SKM-1 treated with dmso at 0.1 percent for 144 hours (cell line): ENCODE results near the gene LRRC38.
"Not testable (repeated sequence)": the region's sequence is repeated elsewhere in the genome, so short reads cannot be mapped to it uniquely, and the experiment has no call there.

Experiments
- DNase-seq: peaks from one replicate; lab custom pipeline; 2025; ENCODE audit not compliant: unreplicated experiment; lab: John Stamatoyannopoulos, UW

LRRC38 gene, protein sequence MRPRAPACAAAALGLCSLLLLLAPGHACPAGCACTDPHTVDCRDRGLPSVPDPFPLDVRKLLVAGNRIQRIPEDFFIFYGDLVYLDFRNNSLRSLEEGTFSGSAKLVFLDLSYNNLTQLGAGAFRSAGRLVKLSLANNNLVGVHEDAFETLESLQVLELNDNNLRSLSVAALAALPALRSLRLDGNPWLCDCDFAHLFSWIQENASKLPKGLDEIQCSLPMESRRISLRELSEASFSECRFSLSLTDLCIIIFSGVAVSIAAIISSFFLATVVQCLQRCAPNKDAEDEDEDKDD

DNA sequence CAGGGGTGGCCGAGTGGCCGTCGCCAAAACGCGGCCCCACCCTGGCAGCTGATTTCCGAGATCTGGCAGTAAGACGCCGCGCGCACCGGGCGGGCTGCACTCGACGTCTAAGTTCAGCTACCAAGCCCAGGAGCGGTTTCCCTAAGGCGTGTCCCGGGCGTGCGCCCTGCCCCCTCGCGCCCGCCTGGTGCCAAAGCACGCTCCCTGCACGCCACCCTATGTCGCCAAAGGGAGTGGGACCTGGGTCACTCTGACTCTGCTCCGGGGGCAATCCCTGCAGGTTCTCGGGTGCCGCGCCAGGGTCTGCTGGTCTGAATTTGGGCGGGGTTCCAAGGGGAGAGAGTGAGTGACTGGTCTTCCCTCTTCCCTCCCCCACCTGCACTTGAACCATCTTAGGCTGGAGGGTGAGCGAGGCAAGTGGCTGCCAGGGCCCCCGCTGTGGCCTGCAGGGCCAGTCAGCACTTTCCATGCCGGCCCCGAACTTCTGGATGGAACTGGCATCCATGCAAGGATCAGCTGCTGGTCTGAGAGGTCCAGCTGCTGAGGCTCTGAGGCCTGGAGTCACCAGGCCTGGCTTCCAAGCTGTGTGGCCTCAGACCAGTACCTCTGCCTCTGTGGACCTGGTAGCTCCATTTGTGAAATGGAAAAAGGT lies at the start of gene LRRC38:
Gene LRRC38 (minus strand): TSS at position 109 of the 652 bp plus-strand sequence. CDS start 410 bp downstream, outside the sequence.
- no peak for DNase-seq

DNA sequence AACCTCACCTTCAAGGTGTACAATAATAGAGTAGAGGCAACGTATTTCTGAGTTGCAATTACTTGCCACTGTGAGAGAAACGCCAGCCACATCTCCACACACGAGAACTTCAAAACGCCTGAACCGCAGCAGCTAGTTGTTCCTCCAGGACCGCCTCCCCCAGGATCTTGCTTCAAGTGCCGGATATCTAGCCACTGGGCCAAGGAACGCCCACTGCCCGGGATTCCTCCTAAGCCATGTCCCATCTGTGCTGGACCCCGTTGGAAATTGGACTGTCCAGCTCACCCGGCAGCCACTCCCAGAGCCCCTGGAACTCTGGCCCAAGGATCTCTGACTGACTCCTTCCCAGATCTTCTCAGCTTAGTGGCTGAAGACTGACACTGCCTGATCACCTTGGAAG lies 49.2 kb upstream of the LRRC38 start:
- not testable (repeated sequence) for DNase-seq

DNA sequence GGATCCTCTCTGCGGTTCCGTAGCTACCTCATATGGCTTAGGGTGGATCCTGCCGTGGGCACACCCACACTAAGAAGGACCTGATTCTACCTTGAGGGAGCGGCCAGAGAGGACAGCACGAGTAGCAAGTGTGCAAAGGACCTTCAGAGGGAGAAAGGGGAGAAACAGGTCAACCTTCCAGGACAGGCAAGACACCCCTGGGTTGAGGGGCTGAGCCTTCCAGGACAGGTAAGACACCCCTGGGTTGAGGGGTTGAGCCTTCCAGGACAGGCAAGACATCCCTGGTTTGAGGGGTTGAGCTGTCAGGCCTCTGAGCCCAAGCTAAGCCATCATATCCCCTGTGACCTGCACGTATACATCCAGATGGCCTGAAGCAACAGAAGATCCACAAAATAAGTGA lies 46.7 kb upstream of the LRRC38 start:
- DNase-seq = no peak

DNA sequence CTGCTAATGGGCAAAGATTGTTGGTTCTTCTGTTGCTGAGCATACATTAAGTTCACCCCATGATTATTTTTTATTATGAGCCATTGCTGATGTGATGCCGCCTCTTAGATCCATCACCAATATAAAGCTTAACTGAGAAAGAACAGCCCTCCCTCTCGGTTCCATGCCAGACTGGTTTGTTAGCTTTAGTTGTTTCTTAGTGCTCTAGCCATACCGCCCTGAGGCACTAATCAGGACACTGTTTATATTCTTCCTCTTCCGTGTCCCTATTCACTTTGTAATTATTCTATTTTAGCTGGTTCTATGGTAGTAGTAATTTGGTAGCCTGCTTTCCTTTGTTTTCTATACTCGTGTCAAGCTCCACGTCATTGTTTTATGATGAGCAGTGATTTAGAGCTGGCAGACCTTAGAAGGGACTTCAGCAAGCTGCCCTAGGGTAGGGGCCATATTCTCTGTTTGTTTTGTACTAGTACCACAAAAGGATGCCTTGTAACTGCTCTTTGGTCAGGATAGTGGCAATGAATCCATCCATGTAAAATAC lies 42.5 kb upstream of the LRRC38 start:
- DNase-seq = no peak

DNA sequence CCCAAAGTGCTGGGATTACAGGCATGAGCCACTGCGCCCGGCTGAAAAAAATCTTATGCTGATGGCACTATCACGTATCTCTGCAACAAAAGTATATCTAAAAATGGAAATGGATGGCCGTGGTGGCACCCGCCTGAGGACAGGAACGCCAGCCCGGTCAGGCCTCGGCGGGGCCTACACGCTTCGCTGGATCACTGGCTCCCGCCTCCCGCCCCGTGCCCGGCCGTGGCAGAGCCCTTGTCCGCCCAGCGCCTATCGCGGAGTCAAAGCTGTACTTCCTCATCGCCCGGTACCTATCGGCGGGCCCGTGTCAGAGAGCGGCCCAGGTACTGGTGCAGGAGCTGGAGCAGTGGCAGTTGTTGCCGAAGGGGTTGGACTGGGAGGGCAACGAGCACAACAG lies 41.0 kb upstream of the LRRC38 start:
- no peak for DNase-seq

DNA sequence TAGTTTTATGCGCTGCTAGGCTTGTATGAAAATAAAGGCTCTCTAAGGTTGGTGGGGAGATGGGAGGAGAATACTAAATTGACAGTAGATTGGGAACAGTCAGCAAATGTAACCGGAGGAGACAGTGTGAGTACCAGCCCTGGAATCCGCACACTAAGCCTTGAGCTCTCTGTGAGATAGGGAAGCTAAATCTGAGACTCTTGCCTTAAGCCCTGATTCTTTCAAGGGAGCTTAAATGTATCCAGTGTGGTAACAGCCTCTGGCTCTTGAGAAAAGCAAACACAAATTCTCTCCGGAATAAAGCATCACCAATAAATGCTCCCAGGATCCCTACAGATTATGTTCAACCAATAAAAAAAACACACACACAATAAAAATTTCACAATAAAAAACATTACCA lies 36.9 kb upstream of the LRRC38 start:
- no peak for DNase-seq

DNA sequence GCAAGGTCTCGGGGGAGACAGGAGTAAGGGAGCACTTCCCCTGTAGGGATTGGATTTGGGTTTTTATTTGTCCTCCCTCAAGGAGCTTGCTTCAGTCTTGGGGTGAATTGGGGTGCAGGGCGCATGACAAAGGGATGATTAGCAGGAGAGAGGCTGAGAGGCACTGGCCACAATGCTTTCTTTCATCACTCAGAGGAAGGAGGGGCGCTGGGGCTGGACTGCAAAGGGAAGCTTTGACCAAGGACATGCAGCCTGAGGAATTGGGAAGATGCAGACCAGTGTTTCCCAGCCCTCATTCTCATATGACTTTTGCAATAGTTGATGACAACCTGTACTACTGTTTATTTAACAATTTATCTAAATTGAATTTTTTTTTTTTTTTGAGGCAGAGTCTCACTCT lies 35.7 kb upstream of the LRRC38 start:
- no peak for DNase-seq

DNA sequence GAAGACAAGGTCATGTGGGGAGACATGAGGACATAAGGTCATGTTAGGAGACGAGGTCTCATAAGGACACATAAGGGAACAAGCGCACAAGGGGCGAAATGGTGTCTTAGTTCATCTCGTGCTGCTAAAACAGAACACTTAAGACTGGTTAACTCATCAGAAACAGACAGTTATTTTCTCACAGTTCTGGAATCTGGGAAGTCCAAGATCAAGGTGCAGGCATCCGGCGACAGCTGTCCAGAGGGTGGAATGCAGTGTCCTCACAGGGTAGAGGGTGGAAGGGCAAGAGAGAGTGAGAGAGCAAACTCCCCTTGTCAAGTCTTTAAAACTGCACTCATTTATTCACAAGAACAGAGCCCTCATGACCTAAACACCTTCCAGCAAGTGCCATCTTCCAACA lies 35.2 kb upstream of the LRRC38 start:
- no peak for DNase-seq

DNA sequence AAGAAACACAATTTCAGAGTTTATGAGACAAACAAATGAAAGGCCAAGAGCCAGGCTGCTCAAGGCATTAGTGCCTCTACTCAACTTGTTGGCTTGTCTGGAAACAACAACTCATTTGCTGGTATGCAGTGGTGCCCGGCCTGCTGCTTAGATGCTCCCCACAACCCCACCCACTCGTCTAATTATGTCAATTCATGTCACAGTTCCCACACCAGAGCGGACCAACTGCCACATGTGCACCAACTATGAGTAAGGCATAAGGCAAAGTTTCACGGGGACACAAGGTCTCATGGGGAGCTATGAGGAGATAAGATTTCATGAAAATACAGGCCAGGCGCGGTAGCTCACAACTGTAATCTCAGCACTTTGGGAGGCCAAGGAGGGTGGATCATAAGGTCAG lies 34.5 kb upstream of the LRRC38 start:
- DNase-seq = no peak

DNA sequence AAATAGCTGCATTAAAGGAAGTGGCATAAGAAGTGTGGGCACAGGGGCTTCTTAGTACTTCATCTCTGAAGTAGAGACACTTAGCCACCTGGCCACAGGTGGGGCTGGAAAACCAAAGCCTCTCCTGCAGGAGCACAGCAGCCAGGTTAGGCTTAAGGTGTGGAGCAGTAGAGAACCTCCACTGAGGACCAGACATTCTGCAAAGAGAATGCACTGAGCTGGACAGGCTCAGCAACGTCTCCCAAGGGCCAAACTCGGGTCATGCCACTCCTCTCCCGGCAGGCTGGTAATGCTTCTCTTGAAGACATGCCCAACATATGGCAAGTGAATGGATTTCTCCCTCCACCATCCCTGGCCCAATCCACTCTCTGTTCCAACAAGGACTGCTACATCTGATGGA lies 33.0 kb upstream of the LRRC38 start:
- DNase-seq = no peak

DNA sequence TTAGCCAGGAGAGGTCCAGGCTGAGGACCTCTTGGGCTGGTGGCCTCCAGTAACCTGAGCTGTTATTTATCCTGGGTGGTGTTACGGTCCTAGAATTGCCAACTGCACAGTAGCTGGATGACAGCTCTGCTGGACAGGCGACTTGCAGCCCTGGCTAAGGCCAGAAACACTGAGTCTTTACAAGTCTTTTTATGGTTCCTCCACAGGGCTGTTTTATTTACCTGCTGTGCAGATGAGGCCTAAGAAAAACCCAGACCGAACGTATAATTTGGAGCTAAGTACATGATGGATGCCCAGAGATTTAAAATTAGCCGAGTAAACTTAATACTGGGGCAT lies 30.4 kb upstream of the LRRC38 start:
- DNase-seq = no peak

DNA sequence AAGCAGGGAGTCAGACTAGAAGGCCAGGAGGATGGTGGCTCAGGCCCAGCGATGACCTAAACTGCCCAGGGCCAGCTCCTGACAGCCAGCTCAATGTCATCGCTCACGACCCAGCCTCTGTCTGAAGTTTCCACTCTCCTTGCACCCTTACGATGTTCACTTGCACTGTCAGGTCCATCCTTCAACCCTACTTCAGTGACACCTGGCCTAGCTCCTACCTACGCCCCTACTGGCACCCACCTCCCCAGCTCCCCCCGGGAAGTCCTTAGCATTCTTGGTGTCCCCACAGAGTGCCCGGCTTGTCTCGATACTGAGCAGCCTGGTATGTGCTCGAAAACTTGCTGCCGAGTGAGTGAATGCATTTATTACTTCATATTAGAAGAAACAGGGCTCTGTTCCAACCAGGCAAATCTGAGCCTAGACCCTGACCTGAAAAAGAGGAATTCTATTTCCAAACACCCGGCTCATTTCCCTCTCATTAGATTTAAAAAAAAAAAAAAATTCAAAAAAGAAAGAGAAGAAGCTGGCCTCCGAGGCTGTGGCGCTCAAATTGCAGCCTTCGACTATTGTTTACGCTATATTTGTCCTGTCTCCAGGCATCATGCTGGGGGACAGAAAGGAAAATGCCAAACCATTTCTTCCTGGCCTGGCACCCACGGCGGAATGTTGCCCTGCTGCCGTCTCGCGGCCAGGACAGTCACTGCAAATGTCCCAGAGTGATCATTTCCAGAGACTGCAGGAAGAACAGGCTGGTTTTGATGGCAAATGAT lies 29.8 kb upstream of the LRRC38 start:
- no peak for DNase-seq

DNA sequence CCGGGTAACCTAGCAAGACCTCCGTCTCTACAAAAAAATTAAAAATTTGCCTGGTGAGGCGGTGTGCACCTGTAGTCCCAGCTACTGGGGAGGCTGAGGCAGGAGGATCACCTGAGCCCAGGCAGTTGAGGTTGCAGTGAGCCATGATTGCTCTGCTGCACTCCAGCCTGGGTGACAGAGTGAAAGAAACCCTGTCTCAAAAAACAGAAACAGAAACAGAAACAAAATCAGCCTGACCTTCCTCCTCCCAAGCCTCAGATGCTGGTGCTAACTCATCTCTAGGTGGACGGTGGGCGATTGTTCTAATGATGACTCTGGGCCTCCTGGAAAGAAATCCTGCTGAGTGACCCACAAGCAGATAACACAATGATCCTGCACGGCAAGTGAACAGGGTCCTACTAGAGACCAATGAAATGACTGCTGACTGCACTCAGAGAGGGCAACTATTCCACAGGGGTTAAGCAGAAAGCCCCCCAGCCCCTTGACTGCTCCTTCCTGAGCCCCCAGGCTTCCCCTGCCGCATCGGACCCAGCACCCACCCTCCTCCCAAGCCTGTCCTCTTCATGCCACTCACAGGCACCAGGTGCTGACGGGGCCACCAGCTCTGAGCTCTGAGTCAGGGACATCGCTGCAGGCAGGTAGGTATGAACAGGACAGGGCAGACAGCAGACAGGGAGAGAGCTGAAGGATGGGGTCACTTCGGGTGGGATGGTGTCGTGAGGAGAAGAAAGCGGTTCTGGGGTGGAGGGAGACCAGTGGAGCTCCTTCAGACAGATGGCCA lies 27.8 kb upstream of the LRRC38 start:
- DNase-seq = no peak

DNA sequence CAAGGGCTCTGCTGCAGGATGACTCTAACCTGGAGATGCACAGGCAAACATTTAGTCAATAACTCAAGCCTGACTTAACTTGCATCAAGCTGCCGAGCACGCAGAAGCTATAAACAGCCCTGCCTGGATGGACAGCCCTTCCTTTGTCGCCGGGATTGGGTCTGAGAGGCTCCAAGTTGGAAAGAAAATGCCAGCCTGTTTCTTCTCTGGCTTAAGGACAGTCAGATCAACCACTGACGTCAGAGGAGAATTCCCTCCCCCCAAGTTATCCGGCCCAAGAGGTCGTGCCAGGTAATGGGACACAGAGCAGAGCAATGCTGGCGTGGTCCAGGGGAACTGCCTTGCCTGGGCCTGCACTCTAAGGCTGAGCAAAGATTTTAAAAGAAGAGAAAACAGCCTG lies 27.1 kb upstream of the LRRC38 start:
- DNase-seq = no peak

DNA sequence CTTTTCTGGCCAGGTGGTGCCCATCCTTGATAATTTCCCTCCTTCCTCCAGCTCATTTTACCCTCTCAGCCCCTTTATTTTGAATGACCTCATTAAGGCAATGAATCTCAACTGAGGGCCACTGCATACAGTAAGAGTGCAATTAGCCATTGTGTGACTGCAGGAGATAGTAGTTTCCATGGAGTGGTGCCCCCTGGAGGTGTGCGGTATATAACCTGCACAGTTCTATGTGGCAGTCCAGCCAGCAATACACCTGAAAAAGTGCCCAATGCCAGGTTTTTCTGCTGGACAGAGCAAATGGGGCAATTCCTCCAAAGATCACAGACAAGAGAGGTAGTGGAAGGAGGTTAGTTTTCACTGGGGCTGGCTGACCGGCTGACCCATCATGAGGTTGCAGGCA lies 25.9 kb upstream of the LRRC38 start:
- DNase-seq = no peak

DNA sequence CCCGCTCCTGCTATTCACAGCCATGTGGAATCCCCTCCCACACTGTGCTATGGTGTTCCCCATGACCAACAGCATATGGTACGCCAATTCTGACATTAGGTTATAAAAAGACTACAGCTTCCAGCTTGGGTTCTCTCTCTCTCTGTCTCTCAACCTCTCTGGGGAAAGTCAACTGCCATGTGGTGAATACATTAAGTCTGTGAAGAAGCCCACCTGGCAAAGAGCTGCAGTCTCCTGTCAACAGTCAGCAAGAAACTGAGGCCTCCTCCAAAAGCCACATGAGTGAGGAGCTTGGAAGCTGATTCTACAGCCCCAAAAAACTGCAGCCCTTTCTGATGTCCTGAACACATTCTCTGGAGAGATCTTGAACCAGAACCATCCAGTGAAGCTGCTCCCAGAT lies 25.0 kb upstream of the LRRC38 start:
- DNase-seq = no peak

DNA sequence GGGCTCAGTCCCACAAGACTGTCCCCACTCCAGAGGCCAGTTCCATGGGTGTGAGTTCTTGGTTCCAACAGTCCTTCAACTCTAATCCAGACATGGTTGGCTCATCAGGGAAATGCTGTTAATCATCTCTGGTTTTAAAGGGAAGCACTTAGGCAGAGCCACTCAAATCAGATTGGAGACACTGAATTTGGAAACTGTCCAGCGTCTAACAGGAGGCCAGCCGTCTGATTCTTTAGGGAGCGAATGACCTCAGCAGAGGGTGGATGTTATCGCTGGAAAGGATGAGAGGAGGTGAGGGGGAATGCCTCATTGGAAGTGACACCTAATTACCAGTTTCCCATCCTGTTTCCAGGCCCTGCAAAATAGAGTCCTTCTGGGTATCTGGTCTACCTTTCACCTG lies 22.8 kb upstream of the LRRC38 start:
- no peak for DNase-seq

DNA sequence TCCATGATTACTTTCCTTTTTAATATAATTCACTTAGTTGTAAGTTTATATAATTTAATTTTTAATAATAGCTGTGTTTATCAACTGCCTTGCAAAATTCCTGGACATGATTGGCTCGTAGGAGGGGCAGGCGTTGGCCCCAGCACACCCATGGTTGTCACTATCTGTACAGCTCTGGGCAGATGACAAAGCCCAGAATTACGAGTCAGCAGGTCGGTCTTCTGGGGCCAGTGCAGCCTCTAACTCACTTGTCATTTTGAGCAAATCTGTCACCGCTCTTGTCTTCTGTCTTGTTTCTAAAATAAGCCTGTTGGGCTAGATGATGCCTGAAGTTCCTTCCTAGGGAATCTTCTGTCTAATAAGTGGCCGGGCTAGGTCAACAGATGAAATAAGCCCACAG lies 21.4 kb upstream of the LRRC38 start:
- no peak for DNase-seq

DNA sequence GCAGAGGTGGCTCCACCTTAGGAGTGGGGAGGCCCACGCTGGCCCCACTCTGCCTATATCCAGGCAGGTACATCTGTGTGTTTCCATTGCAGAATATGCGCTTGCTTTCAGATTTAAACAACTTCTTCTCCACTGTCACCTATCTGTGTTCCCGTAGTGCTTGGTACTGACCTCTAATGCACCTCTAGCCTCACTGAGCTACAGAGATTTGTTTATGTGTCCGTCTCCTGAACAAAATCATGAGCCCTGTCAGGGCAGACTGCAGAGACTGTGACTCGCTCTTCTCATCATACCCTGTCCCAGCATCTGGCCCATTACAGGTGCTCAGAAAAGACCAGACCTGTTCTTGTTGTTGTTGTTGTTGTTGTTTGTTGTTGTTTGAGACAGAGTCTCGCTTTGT lies 14.5 kb upstream of the LRRC38 start:
- DNase-seq = no peak

DNA sequence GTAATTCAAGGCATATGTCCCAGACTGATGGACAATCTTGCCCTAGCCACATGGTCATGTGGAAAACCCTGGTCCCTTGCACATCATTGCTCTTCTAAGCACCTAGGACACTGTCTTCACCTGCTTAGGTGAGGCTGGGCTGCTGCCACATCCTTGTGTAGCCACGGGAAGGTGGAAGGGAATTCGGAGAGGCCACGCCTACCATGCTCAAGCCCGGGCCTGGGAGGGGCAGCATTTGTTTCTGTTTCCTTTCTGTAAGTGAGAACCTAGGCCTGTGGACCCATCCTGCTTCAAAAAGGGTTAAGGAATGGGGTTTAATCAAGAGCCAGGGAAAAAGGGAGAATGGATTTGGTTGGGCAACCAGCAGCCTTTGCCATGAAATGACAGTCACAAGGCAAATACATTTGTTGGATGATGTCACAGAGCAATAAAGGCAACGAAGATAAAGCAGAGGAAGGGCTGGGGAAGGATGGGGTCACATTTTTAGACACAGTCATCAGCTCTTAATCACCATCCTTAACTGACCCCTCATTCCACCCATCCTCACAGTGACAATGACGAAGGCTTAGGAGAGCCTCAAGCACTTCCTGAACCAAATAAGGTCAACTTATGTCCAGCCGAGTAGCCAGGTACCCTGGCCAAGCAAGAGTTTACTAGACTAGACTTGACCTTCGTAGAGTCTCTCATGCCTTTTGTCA lies 10.1 kb upstream of the LRRC38 start:
- DNase-seq = no peak

DNA sequence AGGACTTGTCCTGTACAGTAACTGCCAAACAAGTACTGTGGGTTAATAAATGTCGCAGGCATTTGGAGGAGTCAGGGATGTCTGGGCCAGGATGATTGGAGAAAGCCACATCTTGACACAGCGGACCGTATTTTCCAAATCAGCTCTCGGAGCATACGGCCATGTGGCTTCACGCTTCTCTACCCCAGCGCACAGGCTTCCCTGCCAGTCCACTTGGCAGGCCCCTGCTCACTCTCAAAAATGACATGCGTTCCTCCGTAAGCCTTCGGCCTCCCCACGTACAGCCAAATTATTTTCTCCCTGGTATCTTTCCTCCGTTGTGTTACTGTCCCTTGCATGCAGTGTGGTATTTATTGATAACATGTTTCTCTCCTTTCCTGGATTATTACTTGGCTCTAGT lies 7.2 kb upstream of the LRRC38 start:
- no peak for DNase-seq
